ENCODE data around the gene RNF214. TPM values are rescaled to one million over a fixed set of nuclear protein-coding genes. Genes with fewer than 3 reads are reported as not detected.

Gene RNF214
- total RNA-seq, 2 donors from 2014 or later, result 14.6 to 21.8 TPM

DNA sequence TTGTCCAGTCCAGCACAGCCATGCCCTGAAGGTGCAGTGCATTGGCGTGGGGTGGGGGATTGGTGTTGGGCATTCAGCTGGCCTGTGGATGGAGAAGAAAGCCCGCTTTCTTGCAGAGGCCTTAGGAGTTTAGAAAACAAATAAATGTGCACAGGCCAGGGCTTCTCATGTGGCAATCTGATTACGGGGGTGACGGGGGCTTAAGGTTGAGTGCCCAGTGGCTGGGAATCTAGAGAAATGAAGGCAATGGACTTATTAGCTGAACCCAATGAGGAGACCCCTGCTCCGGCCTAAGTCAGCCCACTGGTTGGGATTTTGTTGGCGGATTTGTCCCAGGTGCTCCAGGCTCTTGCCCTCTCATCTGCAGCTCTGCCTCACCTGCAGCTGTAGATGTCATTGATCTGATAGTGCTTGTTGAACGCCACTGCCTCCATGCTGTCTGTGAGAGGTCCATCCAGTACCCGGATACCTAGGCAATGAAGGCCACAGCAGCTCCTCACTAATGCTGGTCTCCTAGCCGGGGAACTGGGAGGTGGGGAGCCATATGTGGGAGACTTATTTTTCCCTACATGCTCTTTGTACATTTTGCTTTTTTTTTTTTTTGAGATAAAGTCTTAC lies 6.8 kb upstream of the RNF214 start:
- Histone ChIP-seq H3K9me3 (no peaks in the 10 kb centered on the region), H3K4me3 (no peak overlapping the region), H3K4me1 (ENCODE audit: control insufficient read depth in 1 of 2, low read depth in 2 of 2) (peaks cover 8 to 41% of the 10 kb centered on the region in 2 donors), H3K27me3 (replicated peaks; ENCODE audit: insufficient read depth) (no peaks in the 10 kb centered on the region), H3K27ac (peak overlapping the region in 1 of 2 donors; percentile 57), H3K36me3 (peaks cover 32% of the 10 kb centered on the region)
- TF ChIP-seq, protein P1, sequence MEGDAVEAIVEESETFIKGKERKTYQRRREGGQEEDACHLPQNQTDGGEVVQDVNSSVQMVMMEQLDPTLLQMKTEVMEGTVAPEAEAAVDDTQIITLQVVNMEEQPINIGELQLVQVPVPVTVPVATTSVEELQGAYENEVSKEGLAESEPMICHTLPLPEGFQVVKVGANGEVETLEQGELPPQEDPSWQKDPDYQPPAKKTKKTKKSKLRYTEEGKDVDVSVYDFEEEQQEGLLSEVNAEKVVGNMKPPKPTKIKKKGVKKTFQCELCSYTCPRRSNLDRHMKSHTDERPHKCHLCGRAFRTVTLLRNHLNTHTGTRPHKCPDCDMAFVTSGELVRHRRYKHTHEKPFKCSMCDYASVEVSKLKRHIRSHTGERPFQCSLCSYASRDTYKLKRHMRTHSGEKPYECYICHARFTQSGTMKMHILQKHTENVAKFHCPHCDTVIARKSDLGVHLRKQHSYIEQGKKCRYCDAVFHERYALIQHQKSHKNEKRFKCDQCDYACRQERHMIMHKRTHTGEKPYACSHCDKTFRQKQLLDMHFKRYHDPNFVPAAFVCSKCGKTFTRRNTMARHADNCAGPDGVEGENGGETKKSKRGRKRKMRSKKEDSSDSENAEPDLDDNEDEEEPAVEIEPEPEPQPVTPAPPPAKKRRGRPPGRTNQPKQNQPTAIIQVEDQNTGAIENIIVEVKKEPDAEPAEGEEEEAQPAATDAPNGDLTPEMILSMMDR (IDR thresholded peaks at IDR 0.05), result no peak
- DNase-seq (ENCODE audit: low spot score) (no peak), ATAC-seq (ENCODE audit: insufficient number of reproducible peaks, low FRiP score, low read depth) (no peak)

GRCh38 chr11:117226388-117227385 lies 5.8 kb upstream of the RNF214 start:
- ATAC-seq (ENCODE audit: insufficient number of reproducible peaks, low FRiP score, low read depth), result no peak
- DNase-seq (ENCODE audit: low spot score), result no peak

DNA sequence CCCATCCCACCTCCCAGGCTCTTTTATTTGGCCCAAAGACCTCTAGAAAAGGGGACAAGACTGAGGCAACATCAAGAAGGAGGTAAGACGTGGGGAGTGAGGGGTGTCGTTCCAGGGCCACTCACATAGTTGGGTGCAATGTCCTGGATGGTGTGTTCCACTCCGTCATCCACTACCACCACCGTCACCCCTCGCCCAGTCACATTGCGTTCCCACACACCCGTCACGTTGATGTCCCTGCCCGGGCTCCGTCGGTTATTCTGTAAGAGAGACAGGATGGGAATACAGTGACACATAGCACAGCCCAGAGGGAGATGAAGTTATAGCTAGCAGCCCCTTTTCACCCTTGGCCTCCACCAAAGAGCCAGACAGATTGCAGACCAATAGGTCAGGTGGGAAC lies 4.4 kb upstream of the RNF214 start:
- DNase-seq (ENCODE audit: low spot score), result no peak
- TF ChIP-seq, protein P1 (IDR thresholded peaks at IDR 0.05), result no peak
- H3K27me3 ChIP-seq (replicated peaks; ENCODE audit: insufficient read depth), result no peaks in the 10 kb centered on the region
- ATAC-seq (ENCODE audit: insufficient number of reproducible peaks, low FRiP score, low read depth), result no peak
- peaks cover 7 to 29% of the 10 kb centered on the region in 2 donors for H3K4me1 ChIP-seq (ENCODE audit: control insufficient read depth in 1 of 2, low read depth in 2 of 2)
- H3K36me3 ChIP-seq, result peaks cover 32% of the 10 kb centered on the region
- H3K27ac ChIP-seq, result no peak overlapping the region
- no peak overlapping the region for H3K4me3 ChIP-seq
- no peaks in the 10 kb centered on the region for H3K9me3 ChIP-seq

More at GRCh38 chr11:117226388-117227385, 5.8 kb upstream of the RNF214 start:
- H3K27ac ChIP-seq, result peak overlapping the region; percentile 43 to 57
- H3K4me3 ChIP-seq, result no peak overlapping the region
- H3K27me3 ChIP-seq (replicated peaks; ENCODE audit: insufficient read depth), result no peaks in the 10 kb centered on the region
- H3K4me1 ChIP-seq (ENCODE audit: control insufficient read depth in 1 of 2, low read depth in 2 of 2), result peaks cover 12 to 41% of the 10 kb centered on the region in 2 donors
- TF ChIP-seq, protein P1 (IDR thresholded peaks at IDR 0.05), result peak; percentile 78
- no peaks in the 10 kb centered on the region for H3K9me3 ChIP-seq
- peaks cover 32% of the 10 kb centered on the region for H3K36me3 ChIP-seq

DNA sequence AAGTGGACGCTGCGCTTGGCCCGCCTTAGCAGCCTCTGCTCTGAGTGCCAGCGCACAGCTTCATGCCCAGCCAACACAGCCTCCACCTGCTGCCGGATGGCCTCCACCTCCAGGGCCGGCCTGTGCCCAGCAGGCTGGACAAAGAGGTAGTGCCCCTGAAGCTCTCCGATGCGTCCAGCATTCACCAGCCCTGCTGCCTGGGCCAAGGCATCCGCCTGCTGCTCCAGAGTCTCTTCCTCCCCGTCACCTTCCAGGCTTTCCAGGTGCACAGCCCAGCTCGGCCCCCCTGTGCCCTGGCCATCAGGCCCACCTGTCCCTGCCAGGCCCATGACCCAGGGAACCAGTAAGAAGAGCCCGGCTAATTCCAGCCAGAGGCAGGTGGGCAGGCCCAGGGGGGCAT lies 3.1 kb upstream of the RNF214 start:
- peaks cover 7 to 41% of the 10 kb centered on the region in 2 donors for H3K4me1 ChIP-seq (ENCODE audit: control insufficient read depth in 1 of 2, low read depth in 2 of 2)
- DNase-seq (ENCODE audit: low spot score) (no peak), ATAC-seq (ENCODE audit: insufficient number of reproducible peaks, low FRiP score, low read depth) (no peak)
- H3K36me3 ChIP-seq, result peaks cover 32% of the 10 kb centered on the region
- no peaks in the 10 kb centered on the region for H3K27me3 ChIP-seq (replicated peaks; ENCODE audit: insufficient read depth)
- TF ChIP-seq, protein P1 (IDR thresholded peaks at IDR 0.05), result no peak
- H3K27ac ChIP-seq, result no peak overlapping the region
- no peaks in the 10 kb centered on the region for H3K9me3 ChIP-seq
- no peak overlapping the region for H3K4me3 ChIP-seq

- no peak for DNase-seq (ENCODE audit: low spot score)
- ATAC-seq (ENCODE audit: insufficient number of reproducible peaks, low FRiP score, low read depth), result no peak
- Histone ChIP-seq H3K4me1 (ENCODE audit: control insufficient read depth in 1 of 2, low read depth in 2 of 2) (peaks cover 7 to 41% of the 10 kb centered on the region in 2 donors), H3K36me3 (peaks cover 32% of the 10 kb centered on the region), H3K27ac (no peak overlapping the region), H3K9me3 (no peaks in the 10 kb centered on the region), H3K27me3 (replicated peaks; ENCODE audit: insufficient read depth) (no peaks in the 10 kb centered on the region), H3K4me3 (no peak overlapping the region)
- TF ChIP-seq, protein P1 (IDR thresholded peaks at IDR 0.05), result no peak
Observed at GRCh38 chr11:117229931-117230285, 2.6 kb upstream of the RNF214 start.
